ENCODE data around the gene FTO.

- TF ChIP-seq POLR2A (IDR thresholded peaks at IDR 0.05) (no peak), CTCF (IDR thresholded peaks at IDR 0.05) (no peak), EP300 (IDR thresholded peaks at IDR 0.05) (no peak)
These were observed 471.2 kb downstream of the FTO start for GRCh38 chr16:54175169-54175551.

All from tibial nerve (tissue), 4 donors.